Measurements from ENCODE around the gene WDR17. TPM values are rescaled to one million over a fixed set of nuclear protein-coding genes. Genes with fewer than 3 reads are reported as not detected.

WDR17 gene
- total and polyA plus RNA-seq, 2 of the 8 experiments (the other 6 are each of a cell fraction or from before 2014, with no cell fraction given), result 1.4 to 3.3 TPM

DNA sequence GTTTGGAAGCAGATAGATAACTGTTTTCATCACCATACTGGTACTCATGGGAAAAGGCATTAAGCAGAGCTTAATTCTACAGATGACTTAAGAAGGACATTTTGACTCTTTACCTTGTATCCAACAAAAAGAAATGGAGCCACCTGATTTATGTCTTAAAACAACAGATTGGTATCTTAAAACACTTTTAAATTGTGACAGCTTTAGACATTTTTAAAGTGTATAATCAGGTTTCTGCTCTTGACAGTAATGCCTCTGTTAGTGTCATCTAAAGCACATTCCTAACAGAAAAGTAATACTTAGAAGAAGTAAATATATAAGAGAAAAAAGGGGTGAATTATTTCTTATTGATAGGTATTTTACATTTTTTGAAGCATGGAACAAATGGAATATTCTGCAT lies 73.9 kb downstream of the WDR17 start:
- Histone ChIP-seq H3K9me3 (ENCODE audit: insufficient read depth in 2 of 2, low read depth in 1 of 2, low read length in 1 of 2) (no peaks in the 10 kb centered on the region), H2BK20ac (ENCODE audit: low read length) (no peak overlapping the region)

More for the DNA sequence above, 73.9 kb downstream of the WDR17 start:
- Histone ChIP-seq H2BK5ac (ENCODE audit: low read depth, low read length) (no peak overlapping the region), H3K9ac (replicated peaks in 1 of 4; ENCODE audit: extremely low read depth in 1 of 4, low read depth in 3 of 4, low read length in 3 of 4) (no peak overlapping the region), H3K18ac (ENCODE audit: extremely low read depth, low read length) (no peak overlapping the region), H4K91ac (replicated peaks; ENCODE audit: insufficient read length, low read length) (no peak overlapping the region), H3K23ac (ENCODE audit: insufficient read length) (no peak overlapping the region), H4K5ac (ENCODE audit: insufficient read length, low read depth, low read length) (no peak overlapping the region), H3K4me3 (ENCODE audit: extremely low read depth in 1 of 4, insufficient read depth in 2 of 4, low read depth in 3 of 4, low read length in 4 of 4) (no peak overlapping the region), H3K14ac (ENCODE audit: insufficient read length) (no peak overlapping the region), H3K4me1 (replicated peaks in 1 of 4; ENCODE audit: control insufficient read depth in 3 of 4, insufficient read depth in 4 of 4, low read length in 3 of 4) (no peaks in the 10 kb centered on the region), H2AK5ac (ENCODE audit: low read depth, low read length) (no peak overlapping the region), H3K27me3 (replicated peaks in 1 of 4; ENCODE audit: control insufficient read depth in 3 of 4, extremely low read depth in 1 of 4, insufficient read depth in 3 of 4, low read length in 3 of 4) (no peaks in the 10 kb centered on the region), H4K20me1 (replicated peaks in 1 of 2; ENCODE audit: control insufficient read depth in 1 of 2, insufficient read depth in 2 of 2, low read length in 2 of 2) (no peaks in the 10 kb centered on the region), H3K79me2 (ENCODE audit: control insufficient read depth in 1 of 2, insufficient read depth in 2 of 2, low read length in 2 of 2) (no peaks in the 10 kb centered on the region), H3K27ac (ENCODE audit: low read depth, low read length) (no peak overlapping the region), H2BK12ac (ENCODE audit: low read depth, low read length) (no peak overlapping the region), H3K36me3 (ENCODE audit: control insufficient read depth in 2 of 4, insufficient read depth in 4 of 4, low read length in 3 of 4) (no peaks in the 10 kb centered on the region; a peak in 1 of 8 replicates), H2AFZ (ENCODE audit: low read length) (no peak overlapping the region), H4K8ac (ENCODE audit: extremely low read depth, insufficient read depth, low read length) (no peak overlapping the region), H3K79me1 (ENCODE audit: low read depth, low read length) (no peaks in the 10 kb centered on the region), H3K56ac (replicated peaks; ENCODE audit: insufficient read length, low read depth, low read length) (no peak overlapping the region), H2BK120ac (replicated peaks; ENCODE audit: low read depth, low read length) (no peak overlapping the region), H2BK15ac (ENCODE audit: low read length) (no peak overlapping the region), H3K4me2 (ENCODE audit: insufficient read depth in 1 of 2, low read depth in 2 of 2, low read length in 2 of 2) (no peak overlapping the region), H3K4ac (replicated peaks; ENCODE audit: insufficient read length, low read depth, low read length) (no peak overlapping the region), H3K23me2 (ENCODE audit: low read depth, low read length) (no peaks in the 10 kb centered on the region)
- CTCF ChIA-PET (ENCODE audit: partially characterized antibody), result interaction anchor here (0.7 kb wide), 1 partner anchor 105 kb away, joined by 4 read pairs; no protein-coding TSS in a partner anchor
- no peak for TF ChIP-seq CHD1 (IDR thresholded peaks at IDR 0.05; ENCODE audit: low read depth, low read length)
- TF ChIP-seq RAD21 (IDR thresholded peaks at IDR 0.05 in 1 of 2, conservative IDR thresholded peaks at IDR 0.05 in 1 of 2; ENCODE audit: low read depth in 2 of 2, low read length in 2 of 2), result no peak
- no peak for TF ChIP-seq HDAC6 (IDR thresholded peaks at IDR 0.05; ENCODE audit: low read depth, low read length)
- TF ChIP-seq RNF2 (IDR thresholded peaks at IDR 0.05; ENCODE audit: borderline replicate concordance, low read depth, low read length, missing control alignments, poor library complexity, severe bottlenecking), result no peak
- no peak for TF ChIP-seq MAFK (IDR thresholded peaks at IDR 0.05; ENCODE audit: low read depth, low read length)
- TF ChIP-seq KDM5A (IDR thresholded peaks at IDR 0.05; ENCODE audit: low read length), result no peak
- TF ChIP-seq SIN3A (conservative IDR thresholded peaks at IDR 0.05 in 1 of 2, IDR thresholded peaks at IDR 0.05 in 1 of 2; ENCODE audit: low read depth in 1 of 2, low read length in 2 of 2), result no peak
- no peak for TF ChIP-seq EP300 (IDR thresholded peaks at IDR 0.05; ENCODE audit: borderline replicate concordance in 1 of 2, low read depth in 2 of 2, low read length in 2 of 2)
- no peak for TF ChIP-seq HDAC2 (IDR thresholded peaks at IDR 0.05; ENCODE audit: borderline replicate concordance in 1 of 2, low read depth in 2 of 2, low read length in 2 of 2)
- TF ChIP-seq ZNF274 (IDR thresholded peaks at IDR 0.05; ENCODE audit: borderline replicate concordance, extremely low read depth, low read length), result no peak
- TF ChIP-seq TCF12 (IDR thresholded peaks at IDR 0.05; ENCODE audit: low read depth, low read length), result no peak
- TF ChIP-seq NANOG (IDR thresholded peaks at IDR 0.05; ENCODE audit: insufficient read depth, low read depth, low read length, poor library complexity, severe bottlenecking), result no peak
- TF ChIP-seq, protein P1, sequence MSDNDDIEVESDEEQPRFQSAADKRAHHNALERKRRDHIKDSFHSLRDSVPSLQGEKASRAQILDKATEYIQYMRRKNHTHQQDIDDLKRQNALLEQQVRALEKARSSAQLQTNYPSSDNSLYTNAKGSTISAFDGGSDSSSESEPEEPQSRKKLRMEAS (IDR thresholded peaks at IDR 0.05), result no peak
- TF ChIP-seq GTF2F1 (IDR thresholded peaks at IDR 0.05; ENCODE audit: borderline replicate concordance, low read depth, low read length), result no peak
- DNase-seq (ENCODE audit: low read depth in 1 of 2, low spot score in 2 of 2), result no peak
- FAIRE-seq, result no peak
- POLR2A ChIA-PET (ENCODE audit: partially characterized antibody), result no interaction called here
